Bronchial epithelial cell (primary cell): ENCODE data around the gene AKR1C2. TPM values are rescaled to one million over a fixed set of nuclear protein-coding genes. Genes with fewer than 3 reads are reported as not detected.
A peak's percentile ranks its signal among the peaks of the same experiment; 100 is the strongest.
"Not testable (repeated sequence)": the region's sequence is repeated elsewhere in the genome, so short reads cannot be mapped to it uniquely, and the experiment has no call there.

Experiments used
- DNase-seq: peaks from one replicate; pipeline ENCODE4 v3.0.0-alpha.2; 2010; ENCODE audit warnings: low read depth
- FAIRE-seq: peaks from 2 replicates; lab custom pipeline; 2011; peaks lifted over from hg19 to GRCh38; lab: Jason Lieb, UNC
- H3K27me3 ChIP-seq: 2 replicates; pipeline ENCODE4 v1.5.1; 2011; ENCODE audit warnings: low read length; ENCODE audit not compliant: control insufficient read depth, insufficient read depth
- H3K36me3 ChIP-seq: 2 replicates; pipeline ENCODE4 v1.5.1; 2011; ENCODE audit warnings: low read length; ENCODE audit not compliant: control insufficient read depth, insufficient read depth
- H3K4me3 ChIP-seq: 2 replicates; pipeline ENCODE4 v1.5.1; 2011; ENCODE audit warnings: mild to moderate bottlenecking, low read depth, low read length, control low read depth
- CTCF ChIP-seq: IDR thresholded peaks from 2 replicates; pipeline ENCODE4 v1.5.1; 2011; ENCODE audit warnings: mild to moderate bottlenecking, moderate library complexity, low read length, control low read depth, inconsistent platforms; ENCODE audit not compliant: insufficient read depth, severe bottlenecking
- total RNA-seq: library from RNA; depleted of rRNA; stranded (reverse); fragments of >200 nt; gene quantifications from 2 replicates; pipeline ENCODE4 v1.2.1, GENCODE V29; 2014

AKR1C2 gene
- total RNA-seq, 1 donor from 2014 or later, result 191 TPM

GRCh38 chr10:4962876-4963814 is 40.5 kb downstream of the AKR1C2 start, which contains the start of gene AKR1C1:
Gene AKR1C1 (plus strand): TSS chr10:4963415. CDS start chr10:4963445, 30 bp downstream.
- not testable (repeated sequence) for H3K36me3 ChIP-seq, H3K27me3 ChIP-seq
- FAIRE-seq, result peak; percentile 91
- H3K4me3 ChIP-seq, result peak within 1 kb of the TSS; percentile 37
- peak; percentile 75 for DNase-seq

GRCh38 chr10:4962308-4962707 is 41.3 kb downstream of the AKR1C2 start:
- FAIRE-seq, H3K4me3 ChIP-seq, H3K27me3 ChIP-seq, H3K36me3 ChIP-seq: not testable (repeated sequence)
- peak; percentile 98 for DNase-seq

- not testable (repeated sequence) for H3K4me3 ChIP-seq, H3K36me3 ChIP-seq, H3K27me3 ChIP-seq, FAIRE-seq, DNase-seq
These were observed 42.1 kb downstream of the AKR1C2 start for GRCh38 chr10:4961558-4961957.

- not testable (repeated sequence) for H3K4me3 ChIP-seq, H3K36me3 ChIP-seq, H3K27me3 ChIP-seq
- FAIRE-seq (peak; percentile 91), DNase-seq (peak; percentile 65)
These were observed 46.6 kb downstream of the AKR1C2 start for GRCh38 chr10:4956955-4957645.

GRCh38 chr10:4956088-4956487 is 47.6 kb downstream of the AKR1C2 start:
- H3K36me3 ChIP-seq, H3K4me3 ChIP-seq, H3K27me3 ChIP-seq, DNase-seq: not testable (repeated sequence)
- peak; percentile 88 for FAIRE-seq

GRCh38 chr10:4953405-4953804 is 50.3 kb downstream of the AKR1C2 start:
- H3K4me3 ChIP-seq, result no peak overlapping the region
- H3K27me3 ChIP-seq, result no peaks in the 10 kb centered on the region
- TF ChIP-seq CTCF, result no peak
- DNase-seq (no peak), FAIRE-seq (no peak)
- no peaks in the 10 kb centered on the region for H3K36me3 ChIP-seq

GRCh38 chr10:4951512-4952162 is 52.0 kb downstream of the AKR1C2 start:
- not testable (repeated sequence) for DNase-seq, H3K36me3 ChIP-seq, H3K27me3 ChIP-seq, FAIRE-seq, H3K4me3 ChIP-seq

- no peak for TF ChIP-seq CTCF
- Histone ChIP-seq H3K36me3 (no peaks in the 10 kb centered on the region), H3K4me3 (no peak overlapping the region), H3K27me3 (no peaks in the 10 kb centered on the region)
- DNase-seq (peak; percentile 99), FAIRE-seq (no peak)
These were observed 55.7 kb downstream of the AKR1C2 start for GRCh38 chr10:4947635-4948596.
